Gastrocnemius medialis (tissue), 4 donors: ENCODE results near the gene FYN.

Experiments used
- CTCF ChIP-seq, 5 experiments: fragments of 450-650 bp in 3 of 5; fragments of 200-600 bp in 2 of 5; sonication (generic) in 2 of 5; IDR thresholded peaks in 4 of 5; conservative IDR thresholded peaks in 1 of 5; 1 replicate in 4 of 5; 2 replicates in 1 of 5; pipeline ENCODE4 v1.5.1; 2016 to 2019; ENCODE audit warnings: antibody characterized with exemption in 5 of 5, mild to moderate bottlenecking in 3 of 5, moderate library complexity in 3 of 5
- POLR2A ChIP-seq, 2 donors: fragments of 450-650 bp; IDR thresholded peaks; one replicate each; pipeline ENCODE4 v1.6.1; 2017; ENCODE audit warnings: antibody characterized with exemption in 2 of 2, mild to moderate bottlenecking in 2 of 2, moderate library complexity in 2 of 2

- TF ChIP-seq CTCF (IDR thresholded peaks at IDR 0.05 in 4 of 5, conservative IDR thresholded peaks at IDR 0.05 in 1 of 5) (no peak), POLR2A (IDR thresholded peaks at IDR 0.05) (no peak)
Measured at GRCh38 chr6:111789598-111789997, 83.7 kb downstream of the FYN start.
